ENCODE data around the gene MUC4. TPM values are rescaled to one million over a fixed set of nuclear protein-coding genes. Genes with fewer than 3 reads are reported as not detected.
"Not testable (repeated sequence)": the region's sequence is repeated elsewhere in the genome, so short reads cannot be mapped to it uniquely, and the experiment has no call there.

Gene MUC4
- total RNA-seq, 2 donors from 2014 or later, result 8.6 to 12.0 TPM

- 94% methylated on average over 8 of the region's 8 CpGs for WGBS
- H3K27me3 ChIP-seq (replicated peaks; ENCODE audit: insufficient read depth), result no peaks in the 10 kb centered on the region
- DNase-seq (ENCODE audit: low spot score), result no peak
- intact Hi-C loops (cut with DNase I), result no loop called here
- no peaks in the 10 kb centered on the region for H3K9me3 ChIP-seq
- no peaks in the 10 kb centered on the region for H3K4me1 ChIP-seq (replicated peaks)
- H3K27ac ChIP-seq, result no peak overlapping the region
- TF ChIP-seq POLR2A (IDR thresholded peaks at IDR 0.05) (no peak), POLR2AphosphoS5 (IDR thresholded peaks at IDR 0.05) (no peak)
- TF ChIP-seq, protein P1, sequence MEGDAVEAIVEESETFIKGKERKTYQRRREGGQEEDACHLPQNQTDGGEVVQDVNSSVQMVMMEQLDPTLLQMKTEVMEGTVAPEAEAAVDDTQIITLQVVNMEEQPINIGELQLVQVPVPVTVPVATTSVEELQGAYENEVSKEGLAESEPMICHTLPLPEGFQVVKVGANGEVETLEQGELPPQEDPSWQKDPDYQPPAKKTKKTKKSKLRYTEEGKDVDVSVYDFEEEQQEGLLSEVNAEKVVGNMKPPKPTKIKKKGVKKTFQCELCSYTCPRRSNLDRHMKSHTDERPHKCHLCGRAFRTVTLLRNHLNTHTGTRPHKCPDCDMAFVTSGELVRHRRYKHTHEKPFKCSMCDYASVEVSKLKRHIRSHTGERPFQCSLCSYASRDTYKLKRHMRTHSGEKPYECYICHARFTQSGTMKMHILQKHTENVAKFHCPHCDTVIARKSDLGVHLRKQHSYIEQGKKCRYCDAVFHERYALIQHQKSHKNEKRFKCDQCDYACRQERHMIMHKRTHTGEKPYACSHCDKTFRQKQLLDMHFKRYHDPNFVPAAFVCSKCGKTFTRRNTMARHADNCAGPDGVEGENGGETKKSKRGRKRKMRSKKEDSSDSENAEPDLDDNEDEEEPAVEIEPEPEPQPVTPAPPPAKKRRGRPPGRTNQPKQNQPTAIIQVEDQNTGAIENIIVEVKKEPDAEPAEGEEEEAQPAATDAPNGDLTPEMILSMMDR (IDR thresholded peaks at IDR 0.05), result no peak
- H3K4me3 ChIP-seq, result no peak overlapping the region
- no peaks in the 10 kb centered on the region for H3K36me3 ChIP-seq
Observed at GRCh38 chr3:195806916-195807231, 4.9 kb downstream of the MUC4 start.

- H3K9me3 ChIP-seq, result no peaks in the 10 kb centered on the region
- intact Hi-C loops (cut with DNase I), result no loop called here
- H3K4me1 ChIP-seq (replicated peaks), result no peaks in the 10 kb centered on the region
- H3K36me3 ChIP-seq, result no peaks in the 10 kb centered on the region
- 50% methylated on average over 11 of the region's 11 CpGs for WGBS
- no peak for DNase-seq (ENCODE audit: low spot score)
- TF ChIP-seq, protein P1 (IDR thresholded peaks at IDR 0.05), result no peak
- no peak for TF ChIP-seq POLR2AphosphoS5 (IDR thresholded peaks at IDR 0.05)
- TF ChIP-seq POLR2A (IDR thresholded peaks at IDR 0.05), result no peak
- H3K27ac ChIP-seq, result no peak overlapping the region
- no peaks in the 10 kb centered on the region for H3K27me3 ChIP-seq (replicated peaks; ENCODE audit: insufficient read depth)
- no peak overlapping the region for H3K4me3 ChIP-seq
Observed at GRCh38 chr3:195806211-195806915, 5.4 kb downstream of the MUC4 start.

DNA sequence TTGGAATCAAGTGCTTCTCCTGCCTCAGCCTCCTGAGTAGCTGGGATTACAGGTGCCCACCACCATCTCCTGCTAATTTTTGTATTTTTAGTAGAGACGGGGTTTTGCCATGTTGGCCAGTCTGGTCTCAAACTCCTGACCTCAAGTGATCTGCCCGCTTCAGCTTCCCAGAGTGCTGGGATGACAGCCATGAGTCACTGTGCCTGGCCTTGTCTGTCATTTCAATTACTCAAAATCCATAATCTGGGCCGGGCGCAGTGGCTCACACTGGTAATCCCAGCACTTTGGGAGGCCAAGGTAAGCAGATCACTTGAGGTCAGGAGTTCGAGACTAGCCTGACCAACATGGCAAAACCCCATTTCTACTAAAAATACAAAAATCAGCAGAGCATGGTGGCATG, 6.1 kb downstream of the MUC4 start:
- 95% methylated on average over 5 of the region's 5 CpGs for WGBS
- H3K4me1 ChIP-seq (replicated peaks); intact Hi-C loops (cut with DNase I); H3K27me3 ChIP-seq (replicated peaks; ENCODE audit: insufficient read depth); H3K27ac ChIP-seq; H3K4me3 ChIP-seq; H3K36me3 ChIP-seq; DNase-seq (ENCODE audit: low spot score); H3K9me3 ChIP-seq: not testable (repeated sequence)

- no peak overlapping the region for H3K4me3 ChIP-seq
- intact Hi-C loops (cut with DNase I), result no loop called here
- no peaks in the 10 kb centered on the region for H3K9me3 ChIP-seq
- no peak overlapping the region for H3K27ac ChIP-seq
- DNase-seq (ENCODE audit: low spot score), result no peak
- H3K36me3 ChIP-seq, result no peaks in the 10 kb centered on the region
- TF ChIP-seq POLR2A (IDR thresholded peaks at IDR 0.05) (no peak), POLR2AphosphoS5 (IDR thresholded peaks at IDR 0.05) (no peak)
- TF ChIP-seq, protein P1 (IDR thresholded peaks at IDR 0.05), result no peak
- H3K27me3 ChIP-seq (replicated peaks; ENCODE audit: insufficient read depth), result no peaks in the 10 kb centered on the region
- H3K4me1 ChIP-seq (replicated peaks), result no peaks in the 10 kb centered on the region
- WGBS, result 97% methylated on average over 14 of the region's 14 CpGs
Observed at GRCh38 chr3:195805181-195805580, 6.5 kb downstream of the MUC4 start.

DNA sequence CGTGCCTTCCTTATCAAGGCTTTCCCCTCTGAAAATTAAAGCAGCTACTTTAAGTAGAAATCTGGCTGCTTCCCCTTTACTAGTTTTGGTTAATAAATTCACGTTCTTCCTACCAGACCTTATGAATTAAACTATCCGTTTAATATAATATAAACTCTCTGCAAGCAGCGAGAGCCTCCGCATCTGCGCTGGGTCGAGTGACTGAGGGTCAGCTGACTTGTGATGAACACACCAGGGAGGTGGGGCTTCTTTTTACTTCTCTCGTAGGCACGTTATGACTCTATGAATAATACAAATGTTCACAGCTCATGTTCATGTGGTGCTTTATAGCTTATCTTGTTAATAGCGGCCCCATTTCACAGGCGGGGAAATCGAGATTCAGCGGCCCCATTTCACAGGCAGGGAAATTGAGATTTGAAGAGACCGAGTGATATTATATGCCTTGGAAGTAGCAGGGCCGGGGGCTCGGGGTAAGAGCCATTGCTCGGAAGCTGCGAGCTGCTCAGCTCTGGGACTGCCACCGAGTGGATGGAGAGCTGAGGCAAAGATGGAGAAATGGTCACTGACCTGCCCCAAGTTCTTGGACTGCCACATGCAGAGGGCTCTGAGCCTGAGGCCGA, 8.3 kb downstream of the MUC4 start:
- intact Hi-C loops (cut with DNase I), result no loop called here
- Histone ChIP-seq H3K27me3 (replicated peaks; ENCODE audit: insufficient read depth) (no peaks in the 10 kb centered on the region), H3K9me3 (no peaks in the 10 kb centered on the region), H3K4me1 (replicated peaks) (no peaks in the 10 kb centered on the region), H3K4me3 (peak overlapping the region in 1 of 2 donors; percentile 6), H3K27ac (no peak overlapping the region), H3K36me3 (no peaks in the 10 kb centered on the region)
- TF ChIP-seq, protein P1 (IDR thresholded peaks at IDR 0.05), result no peak
- TF ChIP-seq POLR2AphosphoS5 (IDR thresholded peaks at IDR 0.05), result no peak
- no peak for TF ChIP-seq POLR2A (IDR thresholded peaks at IDR 0.05)
- 75% methylated on average over 20 of the region's 20 CpGs for WGBS
- DNase-seq (ENCODE audit: low spot score), result no peak

All from prostate gland (tissue), 2 donors.